Stimulated activated CD8-positive, alpha-beta memory T cell treated with anti-CD3 and anti-CD28 coated beads, Interleukin-7, amount 100 ng/mL, for 24 hours (primary cell): ENCODE data around the gene SERPINA1.

Source experiments
- DNase-seq: peaks from one replicate; pipeline ENCODE4 v3.0.0-alpha.2; 2020; ENCODE audit warnings: low read depth

The SERPINA1 gene

GRCh38 chr14:94382716-94383596 is 5.4 kb downstream of the SERPINA1 start:
- no peak for DNase-seq

- no peak for DNase-seq
Measured at GRCh38 chr14:94382099-94382715, 6.2 kb downstream of the SERPINA1 start.

- no peak for DNase-seq
Measured at GRCh38 chr14:94381149-94382030, 7.0 kb downstream of the SERPINA1 start.

GRCh38 chr14:94380225-94381148 is 7.9 kb downstream of the SERPINA1 start:
- DNase-seq = no peak

GRCh38 chr14:94379291-94380224 is 8.8 kb downstream of the SERPINA1 start:
- DNase-seq = no peak

- no peak for DNase-seq
Measured at GRCh38 chr14:94378527-94379290, 9.7 kb downstream of the SERPINA1 start.

GRCh38 chr14:94377866-94378470 is 10.4 kb downstream of the SERPINA1 start:
- no peak for DNase-seq

GRCh38 chr14:94376976-94377865 is 11.2 kb downstream of the SERPINA1 start:
- DNase-seq = no peak

GRCh38 chr14:94376108-94376975 is 12.1 kb downstream of the SERPINA1 start:
- DNase-seq = no peak

GRCh38 chr14:94375552-94376107 is 12.8 kb downstream of the SERPINA1 start:
- no peak for DNase-seq

GRCh38 chr14:94374749-94375260 is 13.6 kb downstream of the SERPINA1 start:
- DNase-seq = no peak

GRCh38 chr14:94374116-94374515 is 14.3 kb downstream of the SERPINA1 start:
- no peak for DNase-seq

GRCh38 chr14:94373708-94374107 is 14.7 kb downstream of the SERPINA1 start:
- DNase-seq = no peak

- DNase-seq = no peak
Measured at GRCh38 chr14:94372021-94372605, 16.3 kb downstream of the SERPINA1 start.

GRCh38 chr14:94370524-94370910 is 17.9 kb downstream of the SERPINA1 start:
- DNase-seq = no peak
